Esophagus squamous epithelium (tissue), 4 donors: ENCODE results near the gene GNG14.

ENCODE experiments used
- CTCF ChIP-seq, 6 experiments: fragments of 450-650 bp in 4 of 6; fragments of 200-600 bp in 2 of 6; sonication (generic) in 2 of 6; IDR thresholded peaks; one replicate each; pipeline ENCODE4 v1.5.1; 2016 to 2019; ENCODE audit warnings: antibody characterized with exemption in 6 of 6, mild to moderate bottlenecking in 4 of 6, moderate library complexity in 4 of 6
- POLR2A ChIP-seq, 4 donors: fragments of 450-650 bp; IDR thresholded peaks; one replicate each; pipeline ENCODE4 v1.6.1; 2017; ENCODE audit warnings: antibody characterized with exemption in 4 of 4, mild to moderate bottlenecking in 4 of 4, moderate library complexity in 3 of 4

DNA sequence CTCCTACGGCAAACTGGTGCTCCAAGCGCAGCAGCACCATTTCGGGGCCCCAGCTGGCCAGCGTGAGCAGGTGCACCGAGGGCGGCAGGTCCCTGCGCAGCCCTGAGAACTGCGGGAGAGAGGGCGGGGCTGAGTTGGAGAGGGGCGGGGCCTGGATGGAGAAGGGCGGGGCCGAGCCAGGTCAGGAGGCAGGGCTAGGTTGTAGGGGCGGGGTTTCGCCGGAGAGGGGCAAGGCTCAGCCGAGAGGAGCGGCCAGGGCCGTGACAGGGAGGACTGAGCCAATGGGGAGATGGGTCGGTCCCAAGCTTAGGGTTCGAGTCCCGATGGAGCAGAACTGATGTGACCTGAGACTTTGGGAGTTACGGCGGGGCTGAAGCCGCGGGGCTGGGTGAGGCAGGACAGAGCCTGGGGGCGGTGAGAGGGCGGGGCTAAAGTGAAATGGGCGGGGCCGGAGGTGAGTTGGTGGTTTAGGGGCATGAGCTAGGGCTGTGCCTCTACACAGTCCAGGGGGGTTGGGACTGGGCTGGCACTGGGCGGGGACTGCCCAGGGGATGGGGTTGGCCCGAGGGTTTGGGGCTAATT, 40.2 kb upstream of the GNG14 start:
- TF ChIP-seq CTCF (IDR thresholded peaks at IDR 0.05) (no peak), POLR2A (IDR thresholded peaks at IDR 0.05) (no peak)
